Inflammatory macrophage (primary cell): ENCODE measurements around the gene XK.
A peak's percentile ranks its signal among the peaks of the same experiment; 100 is the strongest.

Source experiments
- DNase-seq, 2 donors: peaks; one replicate each; pipeline ENCODE4 v3.0.0-alpha.2; 2020 to 2022

The XK gene

DNA sequence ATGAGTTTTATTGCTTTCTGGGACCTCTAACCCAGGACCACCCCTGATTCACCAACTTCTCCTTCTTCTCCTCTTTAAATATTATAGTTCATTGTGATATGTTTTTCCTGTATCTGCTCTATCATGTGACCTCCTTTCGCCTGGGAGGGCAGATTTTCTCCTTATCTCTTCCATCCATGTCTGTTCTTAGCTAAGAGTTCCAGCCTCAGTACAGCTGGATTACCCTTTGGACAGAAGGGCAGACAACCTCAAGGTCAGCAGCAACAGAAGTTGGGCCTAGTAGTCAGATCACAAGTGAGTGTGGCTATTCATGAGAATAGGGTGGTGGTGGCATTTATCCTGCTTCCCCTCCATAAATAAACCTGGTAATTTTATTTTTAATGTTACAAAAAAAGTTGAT is 5.7 kb upstream of the XK start:
- no peak for DNase-seq

- DNase-seq: no peak
These were observed 1.2 kb upstream of the XK start for GRCh38 chrX:37684426-37684825.

- DNase-seq: peak in 1 of 2 donors; percentile 17
These were observed 618 bp upstream of the XK start for GRCh38 chrX:37684973-37685372.

GRCh38 chrX:37686369-37686995 is 891 bp downstream of the XK start:
- no peak for DNase-seq

GRCh38 chrX:37686996-37687395 is 1.4 kb downstream of the XK start:
- no peak for DNase-seq

- DNase-seq: no peak
These were observed 4.5 kb downstream of the XK start for GRCh38 chrX:37690119-37690518.

- no peak for DNase-seq
These were observed 7.3 kb downstream of the XK start for GRCh38 chrX:37692918-37693317.

- no peak for DNase-seq
These were observed 11.7 kb downstream of the XK start for GRCh38 chrX:37697169-37697760.

DNA sequence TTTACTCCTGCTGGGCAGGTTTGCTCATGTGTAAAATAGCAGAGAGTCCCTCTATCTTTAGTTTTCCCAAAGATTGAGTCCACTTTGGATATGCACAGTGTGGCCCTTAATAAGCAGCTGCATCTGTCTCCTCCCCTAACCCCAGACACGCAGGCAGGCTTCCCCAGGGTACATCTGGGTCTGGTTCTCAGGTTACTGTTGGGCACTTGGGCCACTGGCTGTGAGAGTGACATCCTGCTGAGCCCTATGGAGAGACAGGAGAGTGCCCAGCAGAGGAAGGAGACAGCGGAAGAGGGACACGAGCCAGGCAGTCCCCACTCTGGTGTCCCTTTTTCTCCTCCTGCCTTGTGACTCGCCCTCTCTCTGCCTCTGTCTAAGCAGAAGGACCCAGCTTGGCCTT is 16.0 kb downstream of the XK start:
- no peak for DNase-seq

DNA sequence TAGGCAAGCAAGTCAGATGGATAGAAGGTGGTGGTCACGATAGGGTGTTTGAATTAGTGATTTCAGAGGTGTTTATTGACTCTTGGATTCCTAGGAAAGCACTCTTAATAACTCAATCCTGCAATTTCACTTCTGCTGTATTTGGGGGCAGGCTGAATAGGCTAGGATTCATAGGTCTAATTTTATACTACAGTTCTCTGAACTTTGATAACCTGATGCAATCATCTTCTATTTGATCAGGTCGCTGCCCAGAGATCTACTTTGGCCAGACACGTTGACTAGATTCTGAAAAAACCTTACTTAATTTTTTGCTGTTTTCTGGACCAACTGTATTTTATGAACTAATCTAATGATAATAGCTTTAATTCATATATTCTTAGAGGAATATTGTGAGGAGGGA is 26.4 kb downstream of the XK start:
- no peak for DNase-seq

DNA sequence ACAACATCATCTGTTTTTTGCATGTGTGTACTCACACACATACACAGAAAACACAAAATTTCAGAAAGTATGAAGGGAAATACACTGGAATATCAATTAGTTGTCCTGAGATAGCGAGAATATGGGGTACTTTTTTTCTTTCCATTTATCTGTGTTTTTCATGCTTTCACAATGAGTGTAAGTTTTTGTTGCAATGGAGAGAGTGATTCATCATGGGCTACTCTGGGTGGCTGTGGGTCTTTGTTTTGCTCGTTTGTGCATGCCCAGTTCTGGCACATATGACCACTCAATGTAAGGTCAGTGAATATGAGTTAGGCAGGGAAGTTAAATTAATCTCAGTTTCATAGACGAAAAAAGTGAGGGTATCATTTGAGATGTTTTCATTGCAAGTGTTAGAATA is 26.9 kb downstream of the XK start:
- DNase-seq: no peak

GRCh38 chrX:37714479-37714878 is 28.9 kb downstream of the XK start:
- no peak for DNase-seq

GRCh38 chrX:37716602-37717001 is 31.0 kb downstream of the XK start:
- no peak for DNase-seq

- no peak for DNase-seq
These were observed 32.1 kb downstream of the XK start for GRCh38 chrX:37717708-37718107.

- DNase-seq: no peak
These were observed 37.0 kb downstream of the XK start for GRCh38 chrX:37722595-37722994.

DNA sequence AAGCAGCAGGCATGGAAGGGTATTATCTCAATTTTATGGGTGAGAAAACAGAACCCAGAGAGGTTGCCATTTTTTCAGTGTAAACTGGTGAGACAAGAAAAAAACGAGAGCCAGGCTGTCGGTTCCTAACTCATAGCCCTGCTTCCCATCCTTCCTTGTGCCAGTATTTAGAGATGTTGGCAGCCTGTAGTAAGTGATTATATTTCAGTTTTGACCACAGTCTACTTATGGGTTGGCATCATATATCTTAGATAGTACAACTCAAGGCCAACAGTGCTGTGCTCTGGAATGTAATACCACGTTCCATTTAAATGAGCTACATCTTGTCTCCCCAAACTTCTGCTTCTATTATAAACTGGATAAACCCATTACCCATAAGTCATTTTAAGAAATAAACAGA is 40.8 kb downstream of the XK start:
- DNase-seq: no peak

- DNase-seq: peak; percentile 85 to 86
These were observed 59.8 kb downstream of the XK start for GRCh38 chrX:37745354-37745753.

DNA sequence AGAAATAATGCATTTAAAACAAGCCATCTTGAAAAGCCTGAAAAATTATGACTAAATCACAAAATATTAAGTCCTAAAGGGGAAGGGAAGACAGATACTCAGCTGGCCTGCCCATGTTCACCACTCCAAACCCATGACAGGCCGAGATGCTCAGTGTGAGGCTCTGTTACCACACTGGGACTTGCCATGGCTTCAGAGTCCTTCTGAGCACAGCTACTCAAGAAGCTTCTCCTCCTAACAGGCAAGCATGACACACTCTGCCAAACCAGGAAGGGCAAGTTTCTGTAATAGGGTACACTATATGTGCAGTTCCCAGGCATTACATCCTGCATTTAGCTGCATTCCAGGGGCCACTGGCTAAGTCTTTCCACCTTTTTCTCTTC is 60.2 kb downstream of the XK start:
- DNase-seq: peak; percentile 71 to 73

DNA sequence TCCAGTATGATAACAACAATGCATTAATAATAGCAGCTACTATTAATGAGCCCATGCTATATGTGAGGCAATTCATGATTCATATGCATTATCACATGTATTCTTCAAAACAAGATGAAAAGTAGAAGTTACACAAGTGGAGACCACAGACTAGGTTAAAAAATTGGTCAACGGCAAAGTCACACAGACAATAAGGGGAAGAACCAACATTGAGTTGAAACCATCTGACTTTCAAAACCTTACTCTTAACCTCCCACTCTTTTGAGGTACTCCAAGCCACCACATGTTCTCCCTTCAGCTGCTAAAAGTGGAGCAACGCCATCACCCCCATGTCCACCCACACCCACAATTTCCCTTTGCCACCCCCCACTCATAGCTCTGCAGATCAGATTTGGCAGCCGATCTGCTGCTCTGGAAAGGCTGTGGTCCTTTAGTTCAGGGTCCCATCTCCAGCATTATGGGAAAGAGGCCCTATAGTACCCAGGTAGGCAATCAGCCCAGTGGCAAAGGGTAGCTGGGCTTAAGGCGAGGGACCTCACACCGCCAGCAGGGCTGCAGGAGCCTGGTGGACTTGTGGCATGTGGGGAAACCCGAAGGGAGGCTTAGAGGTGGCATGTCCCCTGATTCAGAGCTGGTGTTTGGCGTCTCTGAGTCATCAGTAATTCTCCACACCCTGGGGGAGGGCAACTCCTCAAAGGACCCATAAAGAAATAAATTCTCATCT is 60.8 kb downstream of the XK start:
- peak; percentile 88 to 94 for DNase-seq

DNA sequence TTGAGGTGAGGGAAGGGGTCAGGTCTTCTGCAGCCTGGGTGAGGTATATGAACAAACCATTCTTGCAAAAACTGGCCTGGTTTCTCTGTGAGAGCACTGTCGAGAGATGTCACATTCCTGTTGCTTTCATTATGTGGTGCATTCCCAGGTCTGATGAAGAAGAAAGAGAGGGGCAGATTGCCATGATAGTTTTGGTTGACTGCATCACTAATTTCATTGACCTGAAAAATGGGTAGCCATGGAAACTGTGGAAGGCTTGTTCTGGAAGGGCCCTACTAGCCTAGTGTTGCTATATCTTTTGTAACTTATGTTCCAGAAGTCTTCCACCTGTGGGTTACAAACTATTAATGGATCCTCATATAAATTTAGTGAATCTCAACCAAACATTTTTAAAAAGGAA is 61.4 kb downstream of the XK start:
- DNase-seq: no peak

DNA sequence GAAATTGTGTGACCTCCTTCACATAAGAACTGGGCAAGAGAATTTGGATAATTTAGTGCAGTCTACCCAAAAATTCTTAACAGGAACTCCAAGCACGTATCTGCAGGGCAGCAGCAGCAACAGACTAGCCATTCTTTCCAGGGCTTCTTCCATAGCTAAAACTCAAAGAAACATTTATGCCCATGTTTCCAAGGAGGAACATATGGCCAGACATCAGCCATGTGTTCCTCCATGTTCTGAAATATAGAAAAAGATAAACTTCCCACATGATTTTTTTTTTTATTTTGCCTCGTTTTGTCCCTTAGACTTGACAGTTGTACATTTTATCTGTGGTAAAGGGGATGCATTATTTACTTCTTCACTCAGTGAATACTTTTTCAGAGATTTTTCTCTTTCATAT is 66.7 kb downstream of the XK start:
- no peak for DNase-seq

DNA sequence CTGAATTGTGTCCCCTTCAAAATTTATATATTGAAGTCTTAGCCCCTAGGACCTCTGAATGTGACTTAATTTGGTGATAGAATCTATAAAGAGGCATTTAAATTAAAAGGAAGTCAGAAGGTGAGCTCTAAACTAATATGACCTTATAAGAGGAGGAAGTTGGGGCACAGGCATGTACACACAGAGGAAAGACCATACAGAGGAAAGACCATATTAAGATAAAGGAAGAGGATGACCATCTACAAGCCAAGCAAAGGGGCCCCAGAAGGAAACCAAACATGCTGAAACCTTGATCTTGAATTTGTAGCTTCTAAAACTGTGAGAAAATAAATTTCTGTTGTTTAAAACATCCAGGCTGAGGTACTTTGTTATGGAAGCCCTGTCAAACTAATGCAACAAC is 67.3 kb downstream of the XK start:
- peak; percentile 45 to 51 for DNase-seq

- DNase-seq: peak; percentile 84 to 90
These were observed 67.8 kb downstream of the XK start for GRCh38 chrX:37753384-37753783.

DNA sequence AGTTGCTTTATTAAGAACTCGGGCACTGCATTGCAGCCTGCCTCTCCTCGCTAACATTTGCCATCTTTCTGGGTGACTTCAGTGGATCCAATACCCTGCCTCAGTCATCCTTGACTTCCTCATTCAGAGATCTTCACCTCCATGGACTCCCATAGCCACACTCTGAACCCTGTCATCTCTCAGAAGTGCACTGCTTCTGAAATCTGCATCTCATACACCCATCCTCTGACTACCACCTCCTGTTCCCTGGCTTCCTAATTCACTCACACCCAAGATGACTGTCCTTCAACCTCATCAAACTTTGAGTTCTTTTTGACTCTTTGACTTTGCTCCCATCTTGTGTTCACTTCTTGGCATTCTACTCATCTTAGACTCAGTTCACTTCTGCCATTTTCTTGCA is 68.9 kb downstream of the XK start:
- DNase-seq: peak in 1 of 2 donors; percentile 8
